Loucy (cell line): ENCODE results near the gene ZFPL1.

Source experiments
- CTCF ChIP-seq: fragments of 200-600 bp; sonication (generic); conservative IDR thresholded peaks from 2 replicates; pipeline ENCODE4 v1.5.1; 2014; ENCODE audit warnings: mild to moderate bottlenecking, antibody characterized with exemption, low read length
- EZH2phosphoT487 ChIP-seq: fragments of 200-600 bp; IDR thresholded peaks from 2 replicates; pipeline ENCODE4 v1.6.1; 2018; ENCODE audit warnings: antibody characterized with exemption, mild to moderate bottlenecking, moderate library complexity, borderline replicate concordance

- TF ChIP-seq CTCF, result no peak
- no peak for TF ChIP-seq EZH2phosphoT487
Observed at GRCh38 chr11:65134240-65134951, 50.4 kb downstream of the ZFPL1 start, which contains the start of gene SYVN1.
